WTC11 (cell line): ENCODE measurements around the gene LNX2.

Experiments
- SP1 ChIP-seq: sonication (generic); formaldehyde crosslinking; conservative IDR thresholded peaks from 2 replicates; pipeline ENCODE4 v1.8.1; 2022; ENCODE audit warnings: missing genetic modification reagents
- TEAD4 ChIP-seq: sonication (generic); formaldehyde crosslinking; IDR thresholded peaks from 2 replicates; pipeline ENCODE4 v1.8.0; 2022; ENCODE audit warnings: mild to moderate bottlenecking, missing genetic modification reagents
- TF ChIP-seq, protein P1 (sequence below): sonication (generic); formaldehyde crosslinking; IDR thresholded peaks from 2 replicates; pipeline ENCODE4 v1.8.1; 2023; ENCODE audit warnings: mild to moderate bottlenecking, moderate library complexity, missing genetic modification reagents
- TF ChIP-seq, protein P2 (sequence below): fragments of 250-450 bp; sonication (Bioruptor Pico); IDR thresholded peaks from 2 replicates; pipeline ENCODE4 v2.1.2; 2022; ENCODE audit warnings: mild to moderate bottlenecking, moderate library complexity
- TF ChIP-seq, protein P3 (sequence below): fragments of 200-600 bp; IDR thresholded peaks from 2 replicates; pipeline ENCODE4 v1.8.0; 2022; ENCODE audit warnings: antibody characterized with exemption
- TF ChIP-seq, protein P4 (sequence below): sonication (generic); formaldehyde crosslinking; IDR thresholded peaks from 2 replicates; pipeline ENCODE4 v1.8.1; 2022; ENCODE audit warnings: low read depth, missing genetic modification reagents, borderline replicate concordance

DNA sequence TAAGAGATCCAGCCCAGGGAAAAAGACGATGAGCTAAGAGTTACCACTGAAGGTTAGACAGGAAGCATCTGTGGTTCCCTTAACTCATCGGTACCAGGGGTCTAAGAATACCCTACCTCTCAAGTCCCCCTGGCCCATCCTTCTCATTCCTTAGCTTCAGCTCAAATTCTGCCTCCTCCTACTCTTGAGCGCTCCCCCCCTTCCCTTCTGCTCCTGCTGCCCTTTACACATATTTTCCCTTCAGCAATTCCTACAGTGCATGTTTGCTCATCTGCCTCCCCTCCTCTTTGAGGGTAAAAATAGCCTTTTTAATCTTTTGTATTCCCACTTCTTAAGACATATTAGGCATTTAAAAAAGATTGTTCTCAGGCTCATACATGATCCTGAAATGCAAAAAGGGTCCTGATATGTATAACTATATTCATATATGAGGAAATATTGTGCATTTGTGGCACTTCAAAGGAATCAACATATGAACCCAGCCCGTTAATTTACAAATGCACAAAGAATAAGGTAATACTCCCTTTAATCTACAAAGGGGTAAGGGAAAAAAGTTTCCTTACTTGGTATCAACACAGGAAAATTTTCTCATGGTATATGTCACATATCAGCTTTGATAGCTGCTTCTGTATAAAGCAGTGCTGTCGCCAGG lies 33.1 kb downstream of the LNX2 start:
- TF ChIP-seq, protein P1, sequence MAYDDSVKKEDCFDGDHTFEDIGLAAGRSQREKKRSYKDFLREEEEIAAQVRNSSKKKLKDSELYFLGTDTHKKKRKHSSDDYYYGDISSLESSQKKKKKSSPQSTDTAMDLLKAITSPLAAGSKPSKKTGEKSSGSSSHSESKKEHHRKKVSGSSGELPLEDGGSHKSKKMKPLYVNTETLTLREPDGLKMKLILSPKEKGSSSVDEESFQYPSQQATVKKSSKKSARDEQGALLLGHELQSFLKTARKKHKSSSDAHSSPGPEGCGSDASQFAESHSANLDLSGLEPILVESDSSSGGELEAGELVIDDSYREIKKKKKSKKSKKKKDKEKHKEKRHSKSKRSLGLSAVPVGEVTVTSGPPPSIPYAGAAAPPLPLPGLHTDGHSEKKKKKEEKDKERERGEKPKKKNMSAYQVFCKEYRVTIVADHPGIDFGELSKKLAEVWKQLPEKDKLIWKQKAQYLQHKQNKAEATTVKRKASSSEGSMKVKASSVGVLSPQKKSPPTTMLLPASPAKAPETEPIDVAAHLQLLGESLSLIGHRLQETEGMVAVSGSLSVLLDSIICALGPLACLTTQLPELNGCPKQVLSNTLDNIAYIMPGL = no peak
- TF ChIP-seq, protein P2, sequence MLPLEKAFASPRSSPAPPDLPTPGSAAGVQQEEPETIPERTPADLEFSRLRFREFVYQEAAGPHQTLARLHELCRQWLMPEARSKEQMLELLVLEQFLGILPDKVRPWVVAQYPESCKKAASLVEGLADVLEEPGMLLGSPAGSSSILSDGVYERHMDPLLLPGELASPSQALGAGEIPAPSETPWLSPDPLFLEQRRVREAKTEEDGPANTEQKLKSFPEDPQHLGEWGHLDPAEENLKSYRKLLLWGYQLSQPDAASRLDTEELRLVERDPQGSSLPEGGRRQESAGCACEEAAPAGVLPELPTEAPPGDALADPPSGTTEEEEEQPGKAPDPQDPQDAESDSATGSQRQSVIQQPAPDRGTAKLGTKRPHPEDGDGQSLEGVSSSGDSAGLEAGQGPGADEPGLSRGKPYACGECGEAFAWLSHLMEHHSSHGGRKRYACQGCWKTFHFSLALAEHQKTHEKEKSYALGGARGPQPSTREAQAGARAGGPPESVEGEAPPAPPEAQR (CRISPR knock-in tag) = no peak
- TF ChIP-seq, protein P3, sequence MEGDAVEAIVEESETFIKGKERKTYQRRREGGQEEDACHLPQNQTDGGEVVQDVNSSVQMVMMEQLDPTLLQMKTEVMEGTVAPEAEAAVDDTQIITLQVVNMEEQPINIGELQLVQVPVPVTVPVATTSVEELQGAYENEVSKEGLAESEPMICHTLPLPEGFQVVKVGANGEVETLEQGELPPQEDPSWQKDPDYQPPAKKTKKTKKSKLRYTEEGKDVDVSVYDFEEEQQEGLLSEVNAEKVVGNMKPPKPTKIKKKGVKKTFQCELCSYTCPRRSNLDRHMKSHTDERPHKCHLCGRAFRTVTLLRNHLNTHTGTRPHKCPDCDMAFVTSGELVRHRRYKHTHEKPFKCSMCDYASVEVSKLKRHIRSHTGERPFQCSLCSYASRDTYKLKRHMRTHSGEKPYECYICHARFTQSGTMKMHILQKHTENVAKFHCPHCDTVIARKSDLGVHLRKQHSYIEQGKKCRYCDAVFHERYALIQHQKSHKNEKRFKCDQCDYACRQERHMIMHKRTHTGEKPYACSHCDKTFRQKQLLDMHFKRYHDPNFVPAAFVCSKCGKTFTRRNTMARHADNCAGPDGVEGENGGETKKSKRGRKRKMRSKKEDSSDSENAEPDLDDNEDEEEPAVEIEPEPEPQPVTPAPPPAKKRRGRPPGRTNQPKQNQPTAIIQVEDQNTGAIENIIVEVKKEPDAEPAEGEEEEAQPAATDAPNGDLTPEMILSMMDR = no peak
- TF ChIP-seq, protein P4, sequence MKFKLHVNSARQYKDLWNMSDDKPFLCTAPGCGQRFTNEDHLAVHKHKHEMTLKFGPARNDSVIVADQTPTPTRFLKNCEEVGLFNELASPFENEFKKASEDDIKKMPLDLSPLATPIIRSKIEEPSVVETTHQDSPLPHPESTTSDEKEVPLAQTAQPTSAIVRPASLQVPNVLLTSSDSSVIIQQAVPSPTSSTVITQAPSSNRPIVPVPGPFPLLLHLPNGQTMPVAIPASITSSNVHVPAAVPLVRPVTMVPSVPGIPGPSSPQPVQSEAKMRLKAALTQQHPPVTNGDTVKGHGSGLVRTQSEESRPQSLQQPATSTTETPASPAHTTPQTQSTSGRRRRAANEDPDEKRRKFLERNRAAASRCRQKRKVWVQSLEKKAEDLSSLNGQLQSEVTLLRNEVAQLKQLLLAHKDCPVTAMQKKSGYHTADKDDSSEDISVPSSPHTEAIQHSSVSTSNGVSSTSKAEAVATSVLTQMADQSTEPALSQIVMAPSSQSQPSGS = no peak
- TF ChIP-seq SP1 (no peak), TEAD4 (CRISPR knock-in tag) (no peak)
